Cerebellar nuclear complex (tissue), 1 donor: ENCODE results near the gene ADSS1.

ENCODE experiments used
- DNase-seq, 2 experiments: peaks; one replicate each; lab custom pipeline; 2025; lab: John Stamatoyannopoulos, UW

The ADSS1 gene

DNA sequence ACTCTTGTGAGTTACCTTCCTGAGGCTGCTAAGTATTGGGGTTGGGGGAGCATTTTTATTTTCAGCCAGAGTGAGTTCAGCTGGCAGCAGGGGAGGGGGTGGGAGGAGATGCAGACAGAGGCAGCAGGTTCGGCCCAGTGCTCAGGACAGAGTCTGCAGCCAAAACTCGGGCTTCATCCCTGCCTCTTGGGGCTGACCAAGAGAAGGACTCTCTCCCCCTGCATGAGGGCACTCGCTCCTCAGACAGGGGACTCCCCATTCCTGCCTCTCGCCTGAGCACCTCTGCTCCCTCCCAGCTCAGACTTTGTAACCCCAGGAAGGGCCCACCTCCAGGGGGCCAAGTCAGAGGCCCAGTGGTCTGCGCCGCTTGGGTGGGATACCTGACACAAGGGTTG is 72.7 kb downstream of the ADSS1 start:
- DNase-seq, result no peak
